Immature natural killer cell (primary cell): ENCODE measurements around the gene RETSAT. TPM values are rescaled to one million over a fixed set of nuclear protein-coding genes. Genes with fewer than 3 reads are reported as not detected.
"Not testable (repeated sequence)": the region's sequence is repeated elsewhere in the genome, so short reads cannot be mapped to it uniquely, and the experiment has no call there.

Experiments used
- DNase-seq, 3 donors: peaks; one replicate each; pipeline ENCODE4 v3.0.0; 2022; ENCODE audit warnings: mixed read lengths in 1 of 3
- H3K27ac Mint-ChIP-seq, 6 donors: one replicate each; pipeline ENCODE4 v1.8.0; 2020; ENCODE audit warnings: mixed read lengths in 6 of 6, mild to moderate bottlenecking in 5 of 6, inconsistent platforms in 4 of 6, moderate library complexity in 3 of 6
- H3K27me3 Mint-ChIP-seq, 3 donors: one replicate each; pipeline ENCODE4 v1.8.0; 2020 to 2021; ENCODE audit warnings: low read depth in 3 of 3, mild to moderate bottlenecking in 3 of 3, mixed read lengths in 3 of 3, moderate library complexity in 3 of 3, inconsistent platforms in 1 of 3
- H3K36me3 Mint-ChIP-seq, 3 donors: one replicate each; pipeline ENCODE4 v1.8.0; 2020; ENCODE audit warnings: mixed read lengths in 3 of 3, inconsistent platforms in 2 of 3, mild to moderate bottlenecking in 2 of 3
- H3K4me1 Mint-ChIP-seq, 2 donors: one replicate each; pipeline ENCODE4 v1.8.0; 2020; ENCODE audit warnings: inconsistent platforms in 2 of 2, mild to moderate bottlenecking in 2 of 2, mixed read lengths in 2 of 2, moderate library complexity in 1 of 2
- H3K4me3 Mint-ChIP-seq, 5 donors: one replicate each; pipeline ENCODE4 v1.8.0; 2020; ENCODE audit warnings: mild to moderate bottlenecking in 5 of 5, mixed read lengths in 5 of 5, inconsistent platforms in 3 of 5, moderate library complexity in 3 of 5
- H3K9me3 Mint-ChIP-seq, 6 donors: one replicate each; pipeline ENCODE4 v1.8.0; 2020; ENCODE audit warnings: mild to moderate bottlenecking in 6 of 6, mixed read lengths in 6 of 6, inconsistent platforms in 4 of 6, moderate library complexity in 3 of 6
- polyA plus RNA-seq, 3 donors: library from polyadenylated mRNA; unstranded; fragments of 300-500 nt; fragmentation: Illumina TruSeq; gene quantifications; one replicate each; pipeline ENCODE4 v1.2.3, GENCODE V29; 2021

RETSAT gene
- polyA plus RNA-seq, 3 donors from 2014 or later: 13.7 to 28.1 (median 23.4) TPM

DNA sequence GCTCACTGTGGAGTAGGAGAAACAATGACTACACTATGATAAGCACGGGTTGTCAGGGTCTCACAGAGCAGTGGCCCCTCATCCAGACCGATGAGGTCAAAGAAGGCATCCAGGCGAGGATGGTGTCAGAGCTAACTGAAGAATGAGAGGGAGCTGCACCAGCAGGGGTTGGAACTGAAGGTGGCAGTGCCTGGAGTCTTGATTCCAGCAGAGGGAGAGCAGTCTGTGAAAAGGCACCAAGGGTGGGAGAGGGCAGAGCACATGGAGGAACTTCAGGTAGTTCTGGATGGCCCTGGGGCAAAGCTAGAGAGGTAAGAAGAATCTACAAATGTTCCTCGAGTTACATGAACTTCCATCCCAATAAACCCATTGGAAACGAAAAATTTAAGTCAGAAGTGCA, 12.9 kb upstream of the RETSAT start:
- Mint-ChIP-seq H3K4me1 (no peaks in the 10 kb centered on the region), H3K4me3 (no peak overlapping the region), H3K9me3 (no peaks in the 10 kb centered on the region), H3K27me3 (peaks cover 0 to 2% (median 0%) of the 10 kb centered on the region in 3 donors), H3K27ac (peak overlapping the region in 1 of 6 donors; percentile 77), H3K36me3 (peaks cover 9 to 28% (median 21%) of the 10 kb centered on the region in 3 donors)
- DNase-seq: no peak

- not testable (repeated sequence) for H3K27me3 Mint-ChIP-seq, H3K9me3 Mint-ChIP-seq, H3K4me3 Mint-ChIP-seq, DNase-seq
- H3K36me3 Mint-ChIP-seq: peaks cover 15 to 48% (median 24%) of the 10 kb centered on the region in 3 donors
- peaks cover 8 to 14% of the 10 kb centered on the region in 2 donors for H3K4me1 Mint-ChIP-seq
- H3K27ac Mint-ChIP-seq: peak overlapping the region in 1 of 6 donors; percentile 30
Observed at GRCh38 chr2:85362653-85363387, 8.5 kb upstream of the RETSAT start.

- H3K36me3 Mint-ChIP-seq: peaks cover 15 to 33% (median 18%) of the 10 kb centered on the region in 3 donors
- H3K27ac Mint-ChIP-seq: peak overlapping the region in 1 of 6 donors; percentile 41
- peaks cover 47 to 58% of the 10 kb centered on the region in 2 donors for H3K4me1 Mint-ChIP-seq
- no peak overlapping the region for H3K4me3 Mint-ChIP-seq
- H3K9me3 Mint-ChIP-seq: no peaks in the 10 kb centered on the region
- DNase-seq: no peak
- peaks cover 5 to 10% (median 8%) of the 10 kb centered on the region in 3 donors for H3K27me3 Mint-ChIP-seq
Observed at GRCh38 chr2:85357736-85358135, 3.4 kb upstream of the RETSAT start.

DNA sequence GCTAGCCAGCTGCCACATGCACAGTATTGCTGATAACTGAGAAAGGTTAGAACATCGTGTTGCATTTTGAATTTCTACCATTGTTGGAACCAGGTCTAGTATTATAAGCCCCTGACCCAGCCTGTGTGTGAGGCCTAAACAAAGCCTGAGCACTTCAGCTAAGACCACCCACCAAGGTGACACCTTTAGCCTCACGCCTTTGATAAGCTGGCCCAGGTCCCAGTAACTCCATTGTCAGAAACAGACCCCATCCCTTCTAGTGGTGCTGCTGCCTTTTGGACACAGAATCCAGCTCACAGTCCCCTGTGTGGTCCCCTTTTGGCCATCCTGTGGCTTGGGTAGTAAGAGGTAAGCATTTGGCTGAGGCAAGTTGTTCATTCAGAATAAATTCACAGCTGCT, 1.9 kb upstream of the RETSAT start:
- DNase-seq: no peak
- no peaks in the 10 kb centered on the region for H3K9me3 Mint-ChIP-seq
- peaks cover 5 to 10% (median 8%) of the 10 kb centered on the region in 3 donors for H3K27me3 Mint-ChIP-seq
- H3K27ac Mint-ChIP-seq: no peak overlapping the region
- H3K36me3 Mint-ChIP-seq: peaks cover 10 to 27% (median 15%) of the 10 kb centered on the region in 3 donors
- peak overlapping the region in 2 of 5 donors; percentile 98 to 100 for H3K4me3 Mint-ChIP-seq
- peaks cover 50 to 66% of the 10 kb centered on the region in 2 donors for H3K4me1 Mint-ChIP-seq

GRCh38 chr2:85355521-85355920, 1.2 kb upstream of the RETSAT start:
- no peaks in the 10 kb centered on the region for H3K9me3 Mint-ChIP-seq
- peaks cover 5 to 10% (median 8%) of the 10 kb centered on the region in 3 donors for H3K27me3 Mint-ChIP-seq
- H3K4me1 Mint-ChIP-seq: peaks cover 50 to 66% of the 10 kb centered on the region in 2 donors
- no peak for DNase-seq
- H3K27ac Mint-ChIP-seq: peak overlapping the region; percentile 30 to 100 (median 97)
- peak overlapping the region; percentile 98 to 100 (median 100) for H3K4me3 Mint-ChIP-seq
- peaks cover 15 to 26% (median 20%) of the 10 kb centered on the region in 3 donors for H3K36me3 Mint-ChIP-seq

- no peaks in the 10 kb centered on the region for H3K9me3 Mint-ChIP-seq
- H3K36me3 Mint-ChIP-seq: peaks cover 18 to 30% (median 23%) of the 10 kb centered on the region in 3 donors
- peak overlapping the region; percentile 98 to 100 (median 100) for H3K4me3 Mint-ChIP-seq
- peaks cover 50 to 66% of the 10 kb centered on the region in 2 donors for H3K4me1 Mint-ChIP-seq
- H3K27me3 Mint-ChIP-seq: peaks cover 5 to 10% (median 8%) of the 10 kb centered on the region in 3 donors
- no peak for DNase-seq
- peak overlapping the region; percentile 97 to 100 (median 99) for H3K27ac Mint-ChIP-seq
Observed at GRCh38 chr2:85355073-85355410, 714 bp upstream of the RETSAT start.

GRCh38 chr2:85353876-85354285, 447 bp downstream of the RETSAT start:
- DNase-seq: peak in 1 of 3 donors; percentile 3
- peaks cover 5 to 10% (median 8%) of the 10 kb centered on the region in 3 donors for H3K27me3 Mint-ChIP-seq
- H3K4me1 Mint-ChIP-seq: peaks cover 48 to 63% of the 10 kb centered on the region in 2 donors
- H3K9me3 Mint-ChIP-seq: no peaks in the 10 kb centered on the region
- peak overlapping the region; percentile 97 to 100 (median 99) for H3K27ac Mint-ChIP-seq
- H3K4me3 Mint-ChIP-seq: peak overlapping the region; percentile 98 to 100 (median 100)
- H3K36me3 Mint-ChIP-seq: peaks cover 16 to 29% (median 25%) of the 10 kb centered on the region in 3 donors

- no peak overlapping the region for H3K4me3 Mint-ChIP-seq
- no peaks in the 10 kb centered on the region for H3K9me3 Mint-ChIP-seq
- H3K36me3 Mint-ChIP-seq: peaks cover 24 to 39% (median 29%) of the 10 kb centered on the region in 3 donors
- no peaks in the 10 kb centered on the region for H3K27me3 Mint-ChIP-seq
- DNase-seq: no peak
- H3K4me1 Mint-ChIP-seq: peaks cover 3 to 7% of the 10 kb centered on the region in 2 donors
- no peak overlapping the region for H3K27ac Mint-ChIP-seq
Observed at GRCh38 chr2:85347599-85347998, 6.7 kb downstream of the RETSAT start.

DNA sequence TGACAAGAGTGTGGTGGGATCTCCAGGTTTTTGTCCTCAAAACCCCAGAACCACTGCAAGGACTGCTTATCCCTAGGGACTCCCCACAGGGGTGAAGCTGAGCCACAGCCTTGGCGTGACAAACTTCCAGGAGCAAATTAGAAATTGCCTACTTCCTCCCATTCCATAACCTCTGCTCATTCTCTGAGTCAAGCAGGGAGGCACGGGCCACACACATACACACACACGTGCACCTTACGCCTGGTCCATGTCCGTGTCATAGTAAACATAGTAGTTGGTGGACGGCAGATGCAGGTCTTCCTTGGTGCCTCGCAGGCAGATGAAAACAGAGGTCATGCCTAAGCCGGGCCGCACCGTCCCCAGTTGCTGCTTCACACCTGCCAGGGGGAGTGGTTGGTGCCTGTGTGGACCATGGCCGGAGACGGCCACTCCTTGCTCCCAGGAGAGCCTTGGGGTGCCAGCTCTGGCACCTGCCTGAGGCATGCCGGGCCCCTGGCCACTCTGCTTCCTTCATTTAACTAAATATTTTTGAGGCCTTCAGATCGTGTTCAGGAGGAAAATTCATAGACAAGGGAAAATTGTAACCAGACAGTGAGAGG, 9.9 kb downstream of the RETSAT start:
- no peak for DNase-seq
- Mint-ChIP-seq H3K4me1 (no peaks in the 10 kb centered on the region), H3K27ac (no peak overlapping the region), H3K36me3 (peaks cover 16 to 32% (median 18%) of the 10 kb centered on the region in 3 donors), H3K4me3 (no peak overlapping the region), H3K9me3 (no peaks in the 10 kb centered on the region), H3K27me3 (peaks cover 0 to 1% (median under 1%) of the 10 kb centered on the region in 3 donors)

DNA sequence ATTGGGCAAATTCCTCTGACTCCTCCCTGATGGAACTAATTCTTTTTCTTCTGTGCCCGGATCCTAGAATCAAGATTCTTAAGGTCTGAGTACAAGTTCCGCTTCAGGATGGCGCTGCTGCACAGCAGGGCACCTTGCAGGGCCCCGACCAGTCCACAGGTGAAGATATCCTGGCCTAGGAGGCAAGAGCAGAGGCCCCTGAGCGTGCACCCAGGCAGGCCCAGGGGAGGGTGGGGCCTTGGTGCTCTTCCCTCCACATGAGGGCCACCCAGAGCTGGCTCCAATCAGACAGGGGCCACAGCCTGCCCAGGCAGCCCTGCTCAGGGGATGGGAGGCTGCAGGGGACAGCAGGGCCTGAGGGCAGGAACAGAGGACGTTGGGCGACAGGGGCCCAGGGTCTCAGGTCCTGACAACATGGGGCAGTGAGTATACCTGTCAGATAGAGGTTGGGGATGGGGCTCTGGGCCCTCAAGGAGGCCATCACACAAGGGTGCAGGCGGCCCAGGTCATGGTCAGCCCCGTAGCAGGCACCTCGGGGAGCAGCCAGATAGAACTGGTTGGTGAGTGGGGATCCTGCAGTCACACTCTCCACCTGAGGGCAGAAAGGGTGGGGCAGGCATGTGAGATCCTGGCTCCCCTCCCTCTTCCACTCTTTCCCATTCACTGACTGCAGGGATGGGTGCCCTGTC, 11.0 kb downstream of the RETSAT start:
- H3K27me3 Mint-ChIP-seq, H3K4me3 Mint-ChIP-seq, H3K9me3 Mint-ChIP-seq, DNase-seq, H3K4me1 Mint-ChIP-seq, H3K27ac Mint-ChIP-seq: not testable (repeated sequence)
- peaks cover 16 to 32% (median 18%) of the 10 kb centered on the region in 3 donors for H3K36me3 Mint-ChIP-seq

DNA sequence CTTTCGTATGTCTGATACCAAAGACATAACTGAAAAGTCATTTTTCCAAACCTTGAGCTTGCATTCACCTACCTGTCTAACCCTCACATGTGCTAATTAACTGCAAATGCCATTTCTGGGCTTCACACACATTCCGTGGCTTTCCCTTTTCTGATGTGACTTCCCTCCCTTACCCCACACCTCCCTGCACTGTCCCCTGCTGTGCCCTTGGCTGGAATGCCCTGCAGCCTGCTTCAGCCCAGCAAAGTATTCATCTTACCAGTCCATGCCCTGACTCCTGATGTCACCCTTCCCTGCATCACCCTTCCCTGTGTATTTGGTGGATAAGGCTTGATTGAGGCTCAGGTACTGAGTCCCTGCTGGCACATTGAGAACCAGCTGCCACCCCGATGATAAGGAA, 12.2 kb downstream of the RETSAT start:
- no peak overlapping the region for H3K4me3 Mint-ChIP-seq
- peaks cover 1 to 3% (median 2%) of the 10 kb centered on the region in 3 donors for H3K27me3 Mint-ChIP-seq
- no peak overlapping the region for H3K27ac Mint-ChIP-seq
- no peak for DNase-seq
- no peaks in the 10 kb centered on the region for H3K4me1 Mint-ChIP-seq
- peaks cover 12 to 25% (median 12%) of the 10 kb centered on the region in 3 donors for H3K36me3 Mint-ChIP-seq
- H3K9me3 Mint-ChIP-seq: no peaks in the 10 kb centered on the region

DNA sequence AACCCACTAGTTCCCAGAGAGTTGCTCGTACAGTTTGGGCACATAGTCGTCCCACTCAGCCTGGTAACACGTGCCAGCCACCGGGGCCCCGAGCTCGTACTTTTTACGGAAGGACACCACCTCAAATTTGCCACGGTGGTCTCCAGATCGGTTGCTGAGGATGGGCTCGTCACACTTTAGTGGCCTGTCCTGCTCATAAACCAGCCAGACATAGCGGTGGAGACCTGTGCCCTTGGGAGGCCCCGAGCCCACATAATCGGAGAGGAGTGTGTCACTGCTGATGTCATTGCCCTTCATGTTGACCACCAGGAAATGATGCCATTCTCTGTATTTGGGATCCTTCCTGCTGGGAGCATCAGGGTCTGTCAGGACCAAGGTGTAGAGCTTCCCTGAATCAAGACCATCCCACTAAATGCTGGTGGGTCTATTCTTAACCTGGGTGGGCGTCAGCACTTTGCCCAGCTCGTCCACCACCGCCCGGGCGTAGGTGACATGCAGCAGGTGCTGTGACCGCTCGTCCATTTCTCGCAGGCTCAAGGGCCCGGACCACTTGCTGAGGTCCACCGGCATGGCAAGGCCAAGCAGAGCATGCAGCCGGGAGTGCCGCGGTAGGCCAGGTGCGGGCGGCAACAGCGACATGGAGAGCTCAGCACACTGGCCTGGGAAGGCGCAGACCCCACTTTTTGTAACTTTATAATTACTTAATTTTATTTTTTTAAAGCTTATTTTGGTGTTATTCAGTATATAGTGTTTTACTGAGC, 12.9 kb downstream of the RETSAT start:
- no peak overlapping the region for H3K27ac Mint-ChIP-seq
- peaks cover 1 to 5% (median 2%) of the 10 kb centered on the region in 3 donors for H3K27me3 Mint-ChIP-seq
- DNase-seq: no peak
- no peaks in the 10 kb centered on the region for H3K4me1 Mint-ChIP-seq
- no peak overlapping the region for H3K4me3 Mint-ChIP-seq
- H3K9me3 Mint-ChIP-seq: no peaks in the 10 kb centered on the region
- peaks cover 7 to 21% (median 12%) of the 10 kb centered on the region in 3 donors for H3K36me3 Mint-ChIP-seq
